Lower leg skin (tissue), 4 donors: ENCODE measurements around the gene ADGRL3. TPM values are rescaled to one million over a fixed set of nuclear protein-coding genes. Genes with fewer than 3 reads are reported as not detected.

Experiments used
- DNase-seq, 2 donors: peaks; one replicate each; pipeline ENCODE4 v3.0.0-alpha.2; 2019; ENCODE audit warnings: low spot score in 2 of 2
- H3K4me3 ChIP-seq: fragments of 200-600 bp; sonication (generic); 2 replicates; pipeline ENCODE4 v1.5.1; 2017; ENCODE audit warnings: mild to moderate bottlenecking, low read depth; ENCODE audit not compliant: poor library complexity, severe bottlenecking
- CTCF ChIP-seq, 3 donors: fragments of 450-650 bp; IDR thresholded peaks; one replicate each; pipeline ENCODE4 v1.5.1; 2016; ENCODE audit warnings: antibody characterized with exemption in 3 of 3, mild to moderate bottlenecking in 3 of 3, moderate library complexity in 2 of 3
- POLR2A ChIP-seq, 2 donors: fragments of 450-650 bp; IDR thresholded peaks; one replicate each; pipeline ENCODE4 v1.6.1; 2016 to 2017; ENCODE audit warnings: antibody characterized with exemption in 2 of 2, mild to moderate bottlenecking in 1 of 2, moderate library complexity in 1 of 2
- WGBS, 2 donors: methylation state at CpG; one replicate each; pipeline ENCODE4 v1.1.5; 2018; 5-methylcytosine and 5-hydroxymethylcytosine counted together
- intact Hi-C: fragments of 100-400 bp; cut with DNase I; formaldehyde crosslinking; loops from one replicate; pipeline ENCODE4 v1.15.0; 2023; ENCODE audit warnings: low total_unique reads
- total RNA-seq, 4 donors: library from RNA; depleted of rRNA; stranded (reverse); fragments of >200 nt; gene quantifications; one replicate each; pipeline ENCODE4 v1.1.0, GENCODE V29; 2016

The ADGRL3 gene
- total RNA-seq, 4 donors from 2014 or later = 1.8 to 21.2 (median 8.2) TPM

GRCh38 chr4:61772126-61772525 lies 572.0 kb downstream of the ADGRL3 start:
- no peak for TF ChIP-seq CTCF (IDR thresholded peaks at IDR 0.05)
- TF ChIP-seq POLR2A (IDR thresholded peaks at IDR 0.05) = no peak
- intact Hi-C loops = no loop called here
- DNase-seq = no peak
- WGBS, 2 donors = 53 to 65% methylated on average over 1 of the region's 1 CpG
- no peak overlapping the region for H3K4me3 ChIP-seq

- intact Hi-C loops = no loop called here
- TF ChIP-seq CTCF (IDR thresholded peaks at IDR 0.05) = no peak
- TF ChIP-seq POLR2A (IDR thresholded peaks at IDR 0.05) = no peak
- no peak for DNase-seq
- WGBS, 2 donors = 76 to 81% methylated on average over 7 of the region's 7 CpGs
- H3K4me3 ChIP-seq = no peak overlapping the region
Observed at GRCh38 chr4:61773655-61774245, 573.6 kb downstream of the ADGRL3 start.

GRCh38 chr4:61782133-61782532 lies 582.0 kb downstream of the ADGRL3 start:
- DNase-seq = no peak
- intact Hi-C loops = no loop called here
- no peak overlapping the region for H3K4me3 ChIP-seq
- WGBS, 2 donors = 59 to 68% methylated on average over 1 of the region's 1 CpG
- TF ChIP-seq POLR2A (IDR thresholded peaks at IDR 0.05) = no peak
- TF ChIP-seq CTCF (IDR thresholded peaks at IDR 0.05) = no peak

GRCh38 chr4:61783050-61783449 lies 582.9 kb downstream of the ADGRL3 start:
- no peak for DNase-seq
- TF ChIP-seq CTCF (IDR thresholded peaks at IDR 0.05) = no peak
- TF ChIP-seq POLR2A (IDR thresholded peaks at IDR 0.05) = no peak
- intact Hi-C loops = no loop called here
- H3K4me3 ChIP-seq = no peak overlapping the region

GRCh38 chr4:61785761-61786160 lies 585.6 kb downstream of the ADGRL3 start:
- H3K4me3 ChIP-seq = no peak overlapping the region
- TF ChIP-seq CTCF (IDR thresholded peaks at IDR 0.05) = no peak
- no peak for TF ChIP-seq POLR2A (IDR thresholded peaks at IDR 0.05)
- intact Hi-C loops = no loop called here
- WGBS, 2 donors = 16 to 23% methylated on average over 1 of the region's 1 CpG
- no peak for DNase-seq

- DNase-seq = no peak
- H3K4me3 ChIP-seq = no peak overlapping the region
- intact Hi-C loops = no loop called here
- TF ChIP-seq POLR2A (IDR thresholded peaks at IDR 0.05) = no peak
- WGBS, 2 donors = 60 to 65% methylated on average over 2 of the region's 2 CpGs
Observed at GRCh38 chr4:61786211-61786610, 586.1 kb downstream of the ADGRL3 start.
